Frontal cortex (tissue), 4 donors: ENCODE measurements around the gene GPI. TPM values are rescaled to one million over a fixed set of nuclear protein-coding genes. Genes with fewer than 3 reads are reported as not detected.
A peak's percentile ranks its signal among the peaks of the same experiment; 100 is the strongest.

Experiments used
- DNase-seq, 2 donors: peaks; one replicate each; pipeline ENCODE4 v3.0.0; 2012; ENCODE audit warnings: low spot score in 2 of 2
- FAIRE-seq: peaks from 2 replicates; lab custom pipeline; 2012; peaks lifted over from hg19 to GRCh38; lab: Jason Lieb, UNC
- total RNA-seq: library from RNA; depleted of rRNA; stranded (reverse); fragments of >200 nt; gene quantifications from one replicate; pipeline ENCODE4 v1.2.3, GENCODE V29; 2014
- donor health status: control.
- donor health status: control.
- donor health status: control.

The GPI gene
- total RNA-seq, 1 donor from 2014 or later: 98.2 TPM

- peak; percentile 15 for FAIRE-seq
- DNase-seq: peak in 1 of 2 donors; percentile 33
Measured at GRCh38 chr19:34336781-34337271, 28.2 kb upstream of the GPI start.

- DNase-seq: no peak
- FAIRE-seq: no peak
Measured at GRCh38 chr19:34337739-34338138, 27.3 kb upstream of the GPI start.

- no peak for FAIRE-seq
- no peak for DNase-seq
Measured at GRCh38 chr19:34341935-34342680, 22.9 kb upstream of the GPI start.

- DNase-seq: no peak
- FAIRE-seq: no peak
Measured at GRCh38 chr19:34343751-34344150, 21.2 kb upstream of the GPI start.

- DNase-seq (peak; percentile 70 to 79), FAIRE-seq (no peak)
Measured at GRCh38 chr19:34345947-34346351, 19.0 kb upstream of the GPI start.

GRCh38 chr19:34347561-34348165 lies 17.3 kb upstream of the GPI start:
- FAIRE-seq (no peak), DNase-seq (no peak)

GRCh38 chr19:34348899-34349487 lies 16.0 kb upstream of the GPI start:
- DNase-seq (no peak), FAIRE-seq (no peak)

- no peak for DNase-seq
- FAIRE-seq: no peak
Measured at GRCh38 chr19:34350161-34350561, 14.8 kb upstream of the GPI start.

- FAIRE-seq: no peak
Measured at GRCh38 chr19:34351382-34351826, 13.6 kb upstream of the GPI start.

GRCh38 chr19:34353546-34353945 lies 11.4 kb upstream of the GPI start:
- no peak for DNase-seq
- FAIRE-seq: no peak

More at GRCh38 chr19:34351382-34351826, 13.6 kb upstream of the GPI start:
- no peak for DNase-seq

GRCh38 chr19:34355201-34355600 lies 9.8 kb upstream of the GPI start:
- DNase-seq: no peak
- FAIRE-seq: no peak

- FAIRE-seq (no peak), DNase-seq (no peak)
Measured at GRCh38 chr19:34356875-34357274, 8.1 kb upstream of the GPI start.

GRCh38 chr19:34357431-34357830 lies 7.6 kb upstream of the GPI start:
- FAIRE-seq: no peak
- DNase-seq: no peak

GRCh38 chr19:34359140-34359953 lies 5.6 kb upstream of the GPI start:
- peak; percentile 87 to 89 for DNase-seq
- FAIRE-seq: no peak

GRCh38 chr19:34359954-34360315 lies 5.1 kb upstream of the GPI start:
- no peak for FAIRE-seq
- no peak for DNase-seq

GRCh38 chr19:34360354-34360909 lies 4.6 kb upstream of the GPI start:
- FAIRE-seq (no peak), DNase-seq (no peak)

GRCh38 chr19:34362679-34363069 lies 2.3 kb upstream of the GPI start:
- DNase-seq (no peak), FAIRE-seq (no peak)

- FAIRE-seq: no peak
- no peak for DNase-seq
Measured at GRCh38 chr19:34363094-34363493, 1.9 kb upstream of the GPI start.

GRCh38 chr19:34363930-34364329 lies 1.1 kb upstream of the GPI start:
- no peak for DNase-seq
- FAIRE-seq: no peak

- no peak for FAIRE-seq
- no peak for DNase-seq
Measured at GRCh38 chr19:34364462-34364829, 550 bp upstream of the GPI start.
